Hippocampal formation (tissue), 2 donors: ENCODE measurements around the gene TSR3.

ENCODE experiments used
- DNase-seq, 2 donors: peaks; one replicate each; lab custom pipeline; 2025; lab: John Stamatoyannopoulos, UW

The TSR3 gene

DNA sequence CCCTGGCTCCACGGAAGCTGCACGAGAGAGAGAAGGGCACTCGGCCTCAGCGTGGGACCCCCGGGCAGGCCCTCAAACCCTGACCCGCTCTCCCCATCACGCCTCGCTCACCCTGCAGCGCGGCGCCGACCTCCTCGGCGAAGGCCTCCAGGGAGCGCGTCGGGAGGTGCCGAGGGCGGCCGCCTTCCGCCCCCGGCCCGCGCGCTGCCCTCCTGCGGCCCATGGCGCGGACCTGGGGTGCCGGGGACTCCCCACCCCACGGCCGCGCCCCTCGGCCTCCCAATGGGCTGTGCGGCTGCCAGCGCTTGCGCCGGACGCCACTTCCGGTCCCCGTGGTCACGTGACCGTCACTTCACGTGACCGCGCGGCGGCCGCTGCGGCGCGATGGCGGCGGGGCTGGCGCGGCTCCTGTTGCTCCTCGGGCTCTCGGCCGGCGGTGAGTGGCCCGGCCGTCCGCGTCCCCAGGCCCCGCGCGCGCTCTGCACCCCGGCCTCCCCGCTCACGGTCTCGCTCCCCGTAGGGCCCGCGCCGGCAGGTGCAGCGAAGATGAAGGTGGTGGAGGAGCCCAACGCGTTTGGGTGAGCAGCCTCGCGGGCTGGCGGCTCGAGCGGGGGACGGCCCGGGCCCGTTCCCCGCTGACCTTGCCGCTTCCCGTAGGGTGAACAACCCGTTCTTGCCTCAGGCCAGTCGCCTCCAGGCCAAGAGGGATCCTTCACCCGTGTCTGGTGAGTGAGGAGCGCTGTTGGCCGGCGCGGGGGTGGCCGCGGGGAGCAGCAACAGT, at the start of gene TSR3, which contains the start of gene GNPTG:
Gene TSR3 (minus strand): TSS at position 297 of the 781 bp plus-strand sequence. CDS start 74 bp downstream, at position 223.
Gene GNPTG (plus strand): TSS at position 350 of the 781 bp plus-strand sequence. CDS start 35 bp downstream, at position 385.
- peak; percentile 47 to 71 for DNase-seq

GRCh38 chr16:1401061-1401757, 49.5 kb upstream of the TSR3 start:
- no peak for DNase-seq

GRCh38 chr16:1398826-1399581, 47.3 kb upstream of the TSR3 start:
- no peak for DNase-seq

- no peak for DNase-seq
Measured at GRCh38 chr16:1398351-1398750, 46.7 kb upstream of the TSR3 start.

DNA sequence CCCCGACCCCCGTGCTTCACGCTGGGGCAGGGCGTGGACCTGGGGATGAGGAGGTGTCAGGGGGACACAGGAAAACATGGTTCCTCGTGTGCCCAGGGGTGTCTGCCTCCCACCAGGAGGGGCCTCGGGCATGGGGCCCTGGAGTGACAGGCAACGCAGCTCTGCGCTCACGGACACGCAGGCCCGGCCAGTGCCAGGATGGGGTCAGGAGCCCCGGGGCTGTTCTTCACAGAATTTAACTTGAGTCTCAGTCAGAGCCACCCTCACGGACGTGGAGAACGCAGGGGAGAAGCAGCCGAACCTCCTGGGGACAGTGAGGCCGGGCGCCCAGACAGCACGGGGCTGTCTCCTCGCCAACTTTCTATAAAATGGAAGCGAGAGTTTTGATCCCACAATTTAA, 46.1 kb upstream of the TSR3 start:
- DNase-seq = no peak

GRCh38 chr16:1395444-1396031, 43.9 kb upstream of the TSR3 start:
- no peak for DNase-seq

DNA sequence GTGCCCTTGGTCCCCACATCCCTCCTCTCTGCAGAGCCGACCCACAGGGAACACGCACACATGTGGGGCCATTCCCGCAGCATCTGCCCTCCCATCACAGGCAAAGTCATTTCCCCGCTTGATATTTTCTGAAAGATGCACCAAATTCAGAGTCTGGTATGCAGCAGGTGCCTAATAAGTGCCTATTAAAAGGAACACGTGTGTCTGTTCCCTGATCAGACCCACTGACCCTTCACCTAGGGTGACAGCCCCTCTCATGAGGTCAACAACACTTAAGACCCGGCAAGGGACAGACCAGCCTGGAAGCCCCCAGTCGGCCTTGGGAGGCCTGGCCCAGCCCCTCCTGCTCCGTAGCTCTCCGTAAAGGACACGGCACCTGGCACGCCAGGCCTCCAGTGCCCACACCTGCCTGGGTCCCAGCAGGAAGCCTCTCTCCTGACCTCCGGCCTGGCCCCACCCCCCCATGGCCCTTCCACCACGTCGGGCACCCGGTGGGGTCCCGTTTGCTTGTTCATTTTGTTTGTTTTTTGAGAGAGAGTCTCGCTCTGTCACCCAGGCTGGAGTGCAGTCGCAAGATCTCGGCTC, 42.8 kb upstream of the TSR3 start:
- DNase-seq = no peak

DNA sequence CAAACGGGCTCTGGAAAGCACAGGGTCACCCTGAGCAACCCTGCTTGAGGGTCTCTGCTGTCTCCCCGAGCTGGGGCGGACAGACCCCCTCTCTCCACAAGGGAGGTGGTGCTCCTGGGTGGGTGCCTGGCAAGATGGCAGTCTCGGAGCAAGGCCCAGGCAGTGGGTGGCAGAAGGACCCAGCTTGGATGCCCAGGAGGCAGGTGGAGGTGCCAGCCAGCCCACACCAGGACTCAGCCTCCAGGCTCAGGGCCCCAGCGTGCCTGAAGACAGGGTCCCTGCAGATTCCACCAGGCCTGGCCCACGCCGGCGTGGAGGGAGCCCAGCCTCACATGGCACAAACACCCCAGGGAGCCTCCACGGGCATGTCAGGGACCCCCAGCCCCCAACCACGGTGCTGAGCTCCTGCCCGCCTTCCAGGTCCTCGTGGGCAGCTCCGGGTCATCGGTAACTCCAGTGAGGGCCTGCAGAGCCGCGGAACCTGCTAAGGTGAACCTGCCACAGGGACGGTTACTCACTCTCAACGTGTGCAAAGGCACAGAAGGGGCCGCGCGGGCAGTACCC, 42.0 kb upstream of the TSR3 start:
- DNase-seq = no peak

- no peak for DNase-seq
Measured at GRCh38 chr16:1392826-1393225, 41.1 kb upstream of the TSR3 start.

DNA sequence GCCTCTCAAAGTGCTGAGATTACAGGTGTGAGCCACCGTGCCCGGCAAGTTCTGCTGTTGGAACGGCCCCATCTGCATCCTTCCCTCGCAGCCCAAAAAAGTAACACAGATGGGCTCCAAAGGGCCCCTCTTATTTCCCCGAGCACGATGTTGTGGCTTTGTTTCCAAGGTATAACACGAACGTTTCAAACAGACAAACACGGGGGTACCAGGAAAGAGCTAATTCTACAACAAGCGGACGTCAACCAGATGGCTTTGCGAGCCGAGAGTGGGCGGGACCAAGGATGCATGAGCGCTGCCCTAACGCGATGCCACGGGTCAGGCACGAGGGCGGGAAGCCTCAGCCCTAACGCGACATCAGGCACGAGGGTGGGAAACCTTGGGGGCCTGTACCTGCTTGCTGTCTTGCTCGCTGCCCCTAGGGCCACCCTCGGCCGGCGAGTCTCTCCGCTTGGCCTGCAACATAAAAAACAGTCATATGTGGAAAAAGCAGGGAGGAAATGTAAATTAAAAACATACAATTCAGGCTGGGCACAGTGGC, 38.6 kb upstream of the TSR3 start:
- no peak for DNase-seq

- no peak for DNase-seq
Measured at GRCh38 chr16:1389762-1390161, 38.1 kb upstream of the TSR3 start.

DNA sequence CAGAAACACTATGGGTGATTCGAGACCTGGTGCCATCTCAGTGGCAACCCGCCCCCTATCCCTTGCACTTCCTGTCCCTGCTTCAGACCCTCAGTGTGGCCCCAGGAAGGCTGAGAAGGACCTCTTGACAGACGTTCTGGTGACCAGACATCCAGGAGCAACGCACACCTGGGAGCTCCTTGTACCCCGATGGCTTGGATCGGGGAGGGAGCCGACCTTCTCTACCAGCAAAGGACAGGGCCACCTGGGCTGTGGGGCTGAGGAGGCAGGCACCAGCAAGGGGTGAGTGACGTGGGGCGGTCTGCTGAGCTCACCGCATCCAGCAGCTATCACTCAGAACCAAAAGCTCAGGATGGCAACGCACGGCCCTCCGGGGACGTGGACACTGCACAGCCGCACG, 35.7 kb upstream of the TSR3 start:
- DNase-seq = no peak

DNA sequence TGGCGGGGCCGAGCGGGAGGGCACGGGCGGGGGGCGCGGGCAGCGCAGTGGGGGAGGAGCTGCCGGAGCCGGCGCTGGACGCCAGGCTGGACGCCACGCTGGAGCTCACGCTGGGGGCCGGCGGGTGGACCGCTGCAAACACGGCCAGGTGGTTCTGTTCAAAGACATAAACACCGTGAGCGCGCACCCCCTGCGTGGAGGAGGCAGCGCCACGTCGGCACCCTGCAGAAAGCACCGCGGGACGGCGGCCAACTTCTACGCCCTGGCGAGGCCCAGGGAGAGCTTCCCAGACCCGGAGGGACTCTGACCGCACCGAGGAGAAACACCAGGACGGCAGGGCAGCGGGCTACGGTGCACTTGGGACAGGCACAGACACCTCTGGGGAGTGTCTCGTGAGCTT, 33.6 kb upstream of the TSR3 start:
- DNase-seq = no peak

- DNase-seq = no peak
Measured at GRCh38 chr16:1383556-1383955, 31.9 kb upstream of the TSR3 start.

- no peak for DNase-seq
Measured at GRCh38 chr16:1381612-1382406, 30.1 kb upstream of the TSR3 start.

DNA sequence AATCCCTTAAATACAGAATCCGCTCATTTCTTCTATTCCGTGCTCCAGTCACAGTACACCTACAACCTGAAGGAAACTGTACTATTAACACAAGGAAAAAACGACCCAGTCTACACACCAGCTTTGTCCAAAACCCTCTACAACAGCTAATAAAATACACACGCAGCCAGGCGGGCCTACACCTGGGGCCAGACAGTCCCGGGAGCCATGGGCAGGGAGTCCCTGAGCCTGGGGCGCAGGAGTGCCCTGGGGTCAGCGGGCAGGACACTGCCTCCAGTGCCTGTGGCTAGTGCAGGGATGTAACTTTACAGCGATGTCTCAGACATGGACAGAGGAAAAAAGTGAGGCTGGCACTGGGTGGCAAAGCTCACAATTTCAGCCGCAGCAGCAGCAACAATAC, 28.5 kb upstream of the TSR3 start:
- DNase-seq = no peak

DNA sequence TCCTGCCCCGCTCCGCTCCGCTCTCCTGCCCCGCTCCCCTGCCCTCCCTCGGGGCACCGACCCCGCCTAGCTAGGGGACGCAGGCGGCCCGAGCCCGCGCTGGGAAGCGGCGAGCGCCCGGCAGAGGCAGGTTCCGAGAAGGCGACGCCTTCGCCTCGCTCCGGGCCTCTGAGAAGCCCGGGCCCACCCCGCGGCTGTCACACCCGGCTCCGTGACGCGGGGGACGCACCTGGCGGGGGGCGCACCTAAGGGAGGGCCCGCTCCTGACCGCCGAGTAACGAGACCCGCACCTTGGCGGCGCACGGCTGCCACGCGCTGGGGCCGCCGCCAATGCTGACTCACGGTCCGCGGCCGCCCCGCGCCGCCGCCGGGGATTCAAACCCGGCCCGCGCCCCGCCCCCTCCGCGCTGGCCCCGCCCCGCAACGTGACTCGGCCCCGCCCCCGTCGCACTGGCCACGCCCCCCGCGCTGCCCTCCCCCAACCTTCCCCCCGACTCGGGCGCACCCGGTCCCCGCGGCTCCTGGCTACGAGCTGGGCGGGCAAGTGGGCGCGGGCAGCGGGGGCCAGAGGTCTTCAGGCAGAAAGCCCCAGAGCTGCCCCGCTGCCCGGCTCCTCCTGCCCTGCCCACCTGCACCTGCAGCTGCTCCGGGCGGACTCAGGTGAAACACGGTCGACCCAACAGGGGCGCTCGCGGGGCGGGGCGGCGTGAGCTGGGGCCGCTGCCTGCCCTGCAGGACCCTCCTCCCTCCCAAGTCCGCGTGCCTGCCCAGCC, 27.8 kb upstream of the TSR3 start:
- no peak for DNase-seq

DNA sequence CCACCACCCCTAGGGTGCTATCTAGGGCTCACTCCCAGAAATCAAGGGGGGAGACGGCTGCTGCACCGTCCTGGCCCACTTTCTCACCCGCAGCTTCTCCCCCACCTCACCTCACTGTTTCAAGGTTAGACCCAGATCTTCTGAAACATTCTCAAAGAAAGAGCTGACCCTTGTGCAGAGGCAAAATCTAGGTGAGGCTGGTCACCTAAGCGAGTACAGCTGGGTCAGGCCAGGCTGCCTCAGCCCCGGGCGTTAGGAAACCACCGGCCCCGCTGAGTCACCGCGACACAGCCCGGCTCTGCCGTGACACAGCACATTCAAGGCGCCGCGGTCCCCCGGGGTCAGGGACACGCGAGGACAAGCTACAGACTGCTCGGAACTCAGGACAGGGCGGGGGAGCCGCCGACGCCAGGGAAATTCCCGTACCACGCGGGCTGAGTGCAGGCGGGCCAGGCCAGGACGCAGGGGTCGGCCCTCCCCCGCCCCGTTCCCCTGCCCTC, 27.2 kb upstream of the TSR3 start:
- no peak for DNase-seq

DNA sequence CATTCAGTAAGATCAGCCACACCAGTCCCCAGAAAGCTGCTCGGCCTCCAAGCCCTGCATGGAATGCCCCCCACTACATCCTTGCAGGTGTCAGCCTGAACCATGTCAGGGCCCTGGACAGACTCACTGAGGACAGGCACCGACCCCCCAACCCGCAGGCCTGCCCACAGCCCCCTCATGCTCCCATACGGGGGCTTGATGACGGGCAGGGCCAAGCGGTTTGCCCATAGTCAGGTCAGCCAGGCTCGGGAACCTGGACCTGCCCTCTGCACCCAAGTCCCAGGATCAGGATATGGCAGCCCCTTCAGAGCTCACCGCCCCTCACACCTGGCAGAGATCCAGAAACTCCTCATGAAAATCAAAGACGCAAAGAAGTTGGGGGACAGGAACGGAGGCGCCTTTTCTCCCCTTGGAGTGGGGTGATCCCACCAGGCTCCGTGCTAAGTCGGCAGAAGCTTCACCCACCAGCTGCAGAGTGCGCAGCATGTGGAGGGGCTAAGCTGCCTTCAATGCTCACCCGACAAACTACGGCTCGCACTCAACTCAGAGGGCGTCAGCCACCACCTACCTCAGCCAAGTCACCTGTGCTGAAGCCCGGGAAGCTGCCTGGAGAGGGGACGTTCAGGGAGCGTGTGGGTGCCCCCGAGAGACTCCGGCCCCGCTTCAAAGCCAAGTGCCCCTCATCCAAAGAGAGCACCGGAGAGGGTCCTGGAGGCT, 26.6 kb upstream of the TSR3 start:
- DNase-seq = no peak
